NCI-H345 treated with DMSO at 0.1 percent for 48 hours (cell line): ENCODE data around the gene HOXA5.

ENCODE experiments used
- DNase-seq: peaks from one replicate; lab custom pipeline; 2025; ENCODE audit not compliant: unreplicated experiment; lab: John Stamatoyannopoulos, UW

Gene HOXA5

DNA sequence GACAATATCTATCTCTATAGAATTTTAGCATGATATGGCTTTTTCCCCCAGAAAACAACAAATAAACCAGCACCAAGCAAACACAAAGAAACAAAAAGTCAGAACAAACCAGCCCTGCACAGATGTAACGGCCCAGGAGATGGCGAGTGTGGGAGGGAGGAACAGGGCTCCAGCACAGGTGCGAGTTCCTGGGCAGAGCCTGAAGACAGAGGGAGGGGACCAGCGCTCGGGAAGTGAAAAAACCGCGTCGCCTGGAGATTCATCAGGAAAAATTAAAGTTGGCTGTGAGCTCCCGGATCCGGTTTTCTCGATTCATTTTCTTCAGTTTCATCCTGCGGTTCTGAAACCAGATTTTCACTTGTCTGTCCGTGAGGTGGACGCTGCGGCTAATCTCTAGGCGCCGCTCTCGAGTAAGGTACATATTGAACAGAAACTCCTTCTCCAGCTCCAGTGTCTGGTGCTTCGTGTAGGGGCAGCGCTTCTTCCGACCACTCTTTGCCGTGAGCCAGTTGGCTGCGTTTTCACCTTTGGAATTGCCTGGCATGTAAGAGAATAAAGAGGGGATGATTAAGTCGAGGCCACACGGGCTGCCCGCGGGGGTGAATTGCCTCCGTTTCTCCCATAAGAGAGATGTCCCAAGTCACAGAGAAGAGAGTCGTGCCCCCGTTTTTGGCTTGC is 28.3 kb upstream of the HOXA5 start:
- no peak for DNase-seq

DNA sequence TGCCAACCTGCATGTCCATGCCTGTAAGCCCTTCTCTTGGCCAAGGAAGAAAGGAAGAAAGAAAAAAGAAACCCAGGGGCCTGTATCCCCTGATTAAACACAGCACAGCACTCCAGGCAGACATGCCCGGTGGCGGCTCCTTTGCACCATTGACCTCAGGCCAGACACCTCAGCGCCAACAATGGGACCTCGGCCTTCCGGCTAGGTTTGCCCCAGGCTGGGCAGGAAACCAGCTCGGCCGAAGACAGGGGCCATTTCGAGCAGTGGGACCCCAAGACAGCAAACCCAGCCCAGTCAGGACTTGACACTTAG is 27.8 kb upstream of the HOXA5 start:
- DNase-seq = no peak

DNA sequence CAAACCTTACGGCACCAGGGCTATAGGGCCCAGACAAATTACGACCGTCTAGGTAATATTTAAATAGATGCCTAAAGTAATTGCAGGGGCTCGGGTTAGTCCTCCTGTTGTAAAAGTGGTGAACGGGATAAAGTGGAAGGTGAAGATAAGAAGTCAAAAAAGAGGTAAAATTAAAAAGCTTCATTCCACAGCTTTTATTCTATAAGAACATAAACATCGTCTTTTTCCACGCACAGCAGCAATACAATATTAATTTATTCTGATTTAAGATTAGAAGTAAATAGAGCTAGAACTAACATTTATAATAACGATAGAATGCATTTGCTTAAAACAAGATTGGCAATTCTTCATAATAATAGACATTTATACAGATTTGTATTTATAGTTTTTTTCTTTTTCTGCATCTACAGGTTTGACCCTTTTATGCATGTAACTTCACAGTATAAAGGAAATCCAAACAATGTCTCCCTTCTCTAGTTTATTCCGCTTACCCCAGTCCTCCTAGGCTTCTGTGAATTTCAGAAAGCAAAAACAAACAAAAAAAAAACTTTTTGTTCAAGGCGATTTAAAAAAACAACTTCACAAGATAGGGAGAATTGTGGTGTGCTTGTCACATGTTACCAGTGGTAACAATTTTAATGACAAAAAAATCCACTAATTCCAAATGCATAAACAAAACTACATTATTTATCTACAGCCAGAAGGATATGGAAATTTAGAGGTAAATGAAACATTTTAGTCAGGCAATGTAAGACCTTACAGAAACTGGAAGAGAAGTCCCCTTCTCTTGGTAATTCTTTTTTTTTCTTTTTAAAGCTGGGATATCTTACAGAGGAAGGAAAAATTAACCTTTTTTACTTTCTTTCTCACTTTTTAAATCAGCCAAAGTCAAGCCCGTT is 27.2 kb upstream of the HOXA5 start:
- no peak for DNase-seq

DNA sequence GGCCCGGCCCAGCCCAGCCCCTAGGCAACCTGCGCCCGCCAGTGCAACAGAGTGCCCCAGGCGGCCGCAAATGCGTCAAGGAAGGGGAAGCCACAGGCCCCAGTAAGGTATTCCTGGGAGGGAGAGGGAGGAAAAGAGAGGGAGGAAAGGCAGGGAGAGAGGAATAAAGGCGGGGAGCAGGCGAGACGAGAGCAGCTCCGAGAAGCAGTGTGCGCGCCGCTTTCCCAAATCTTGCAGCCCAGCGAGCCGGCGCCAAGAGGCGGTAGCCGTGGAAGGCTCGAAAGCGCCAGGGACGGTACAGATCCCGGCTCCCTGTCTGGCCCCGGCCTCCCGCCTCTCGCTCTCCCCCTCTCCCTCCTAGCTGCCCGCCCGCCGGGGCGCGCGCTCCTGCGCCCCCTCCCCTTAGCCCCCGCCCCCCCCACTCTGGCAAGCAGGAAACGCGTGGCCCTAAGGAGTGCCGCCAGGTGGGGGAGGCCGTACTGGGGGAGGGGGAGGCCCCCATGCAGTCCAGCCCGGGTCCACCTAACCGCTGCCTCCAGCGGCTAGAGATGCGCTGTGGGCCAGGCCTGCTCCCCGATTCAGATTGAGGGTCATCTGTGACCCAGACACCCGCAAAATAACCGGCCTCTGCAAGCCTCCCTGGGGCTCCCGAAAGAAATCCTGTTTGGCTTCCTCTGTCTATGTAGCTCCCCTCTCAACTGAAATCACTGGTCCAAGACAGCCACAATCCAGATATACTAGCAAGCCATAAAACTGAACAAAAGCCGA is 26.4 kb upstream of the HOXA5 start:
- no peak for DNase-seq

DNA sequence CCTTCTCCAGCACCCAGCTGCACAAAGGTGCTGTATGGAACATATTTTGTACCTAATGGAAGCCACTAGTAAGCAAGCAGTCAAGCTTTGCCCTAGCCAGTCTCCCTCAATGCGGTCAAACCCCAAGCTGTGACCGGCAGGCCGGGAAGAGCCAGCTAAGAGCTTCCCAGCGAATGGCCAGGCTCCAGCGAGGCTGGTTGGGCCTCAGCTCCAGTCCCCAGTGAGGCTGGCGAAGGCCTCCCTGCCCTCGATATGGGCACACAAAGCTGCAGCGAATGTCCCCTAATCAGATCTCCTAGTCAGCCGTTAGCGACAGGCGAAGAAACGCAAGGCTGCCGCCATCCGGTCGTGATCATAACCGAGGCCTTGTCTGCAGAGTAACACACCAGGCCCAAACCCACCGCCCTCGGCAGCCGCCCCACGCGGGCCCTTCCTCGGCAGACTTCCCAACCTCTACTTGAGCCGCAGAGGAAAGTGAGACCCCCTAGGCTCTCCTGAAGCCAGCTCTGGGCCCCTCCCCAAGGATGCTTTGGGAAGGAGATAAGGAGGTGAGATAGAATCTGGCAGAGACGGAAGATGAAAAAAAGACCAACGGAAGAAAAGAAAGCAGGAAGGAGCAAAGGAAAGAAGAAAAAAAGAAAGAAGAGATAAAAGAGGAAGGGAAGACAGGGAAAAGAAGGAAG is 24.9 kb upstream of the HOXA5 start:
- DNase-seq = no peak

DNA sequence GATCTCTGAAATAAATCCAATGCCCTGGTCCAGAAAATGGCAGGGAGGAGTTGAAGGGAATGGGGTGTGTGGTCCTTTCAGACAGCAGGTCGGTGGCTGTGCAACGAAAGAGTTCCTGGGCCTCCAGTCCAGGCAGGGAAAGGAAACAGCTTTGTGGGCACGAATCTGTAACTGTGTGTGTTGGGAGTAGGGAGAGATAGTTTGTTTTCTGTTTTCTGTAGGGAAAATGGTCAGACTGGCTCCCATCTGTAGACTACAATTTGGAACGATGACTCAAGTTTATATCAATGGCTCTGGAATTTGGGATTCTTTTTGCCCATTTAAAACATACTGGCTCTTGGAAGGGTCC is 24.4 kb upstream of the HOXA5 start:
- no peak for DNase-seq

DNA sequence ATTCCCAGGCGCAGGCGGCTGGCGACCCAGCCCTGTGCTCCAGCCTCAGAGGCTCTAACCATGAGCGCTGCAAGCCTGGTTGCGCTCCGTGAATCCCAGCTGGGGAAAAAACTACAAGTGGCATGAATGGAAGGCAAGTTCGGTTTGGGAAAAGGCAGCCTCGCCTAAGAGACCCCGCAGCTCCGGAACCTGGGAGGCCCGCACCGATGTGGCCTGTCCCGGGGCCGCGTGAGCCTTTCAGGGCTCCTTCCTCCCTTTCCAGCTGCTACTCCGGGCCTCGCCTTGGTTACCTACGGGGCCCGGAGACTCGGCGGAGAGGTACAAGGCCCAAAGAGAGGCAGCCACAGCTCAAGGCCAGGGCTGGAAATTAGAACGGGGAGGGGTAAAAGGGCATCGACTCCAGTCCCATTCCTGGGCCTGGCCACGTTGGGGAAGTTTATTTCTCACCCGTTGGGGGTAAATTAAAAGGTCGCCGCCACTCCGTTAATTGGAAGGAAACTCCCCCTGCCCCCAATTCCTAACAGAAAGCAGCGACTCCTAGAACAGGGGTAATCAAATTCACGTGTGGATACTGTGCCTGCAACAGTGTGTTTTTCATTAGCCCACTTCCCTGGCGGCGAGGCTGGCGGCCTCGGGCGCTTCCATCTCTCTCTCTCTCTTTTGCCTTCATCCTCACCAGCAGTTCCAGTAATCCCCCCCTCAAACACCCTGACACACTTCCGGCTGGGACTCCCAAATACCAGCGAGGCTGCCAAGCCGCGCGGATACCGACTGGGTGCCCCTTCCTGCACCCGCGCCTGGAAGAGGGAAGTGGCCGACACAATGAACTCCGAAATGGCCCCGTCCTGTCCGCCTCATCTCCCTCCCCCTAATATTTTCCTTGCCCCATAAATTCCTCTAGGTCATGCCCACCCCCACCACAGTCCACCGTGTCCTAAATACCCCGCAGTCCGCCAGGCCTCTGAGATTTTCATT is 23.3 kb upstream of the HOXA5 start:
- DNase-seq = no peak

DNA sequence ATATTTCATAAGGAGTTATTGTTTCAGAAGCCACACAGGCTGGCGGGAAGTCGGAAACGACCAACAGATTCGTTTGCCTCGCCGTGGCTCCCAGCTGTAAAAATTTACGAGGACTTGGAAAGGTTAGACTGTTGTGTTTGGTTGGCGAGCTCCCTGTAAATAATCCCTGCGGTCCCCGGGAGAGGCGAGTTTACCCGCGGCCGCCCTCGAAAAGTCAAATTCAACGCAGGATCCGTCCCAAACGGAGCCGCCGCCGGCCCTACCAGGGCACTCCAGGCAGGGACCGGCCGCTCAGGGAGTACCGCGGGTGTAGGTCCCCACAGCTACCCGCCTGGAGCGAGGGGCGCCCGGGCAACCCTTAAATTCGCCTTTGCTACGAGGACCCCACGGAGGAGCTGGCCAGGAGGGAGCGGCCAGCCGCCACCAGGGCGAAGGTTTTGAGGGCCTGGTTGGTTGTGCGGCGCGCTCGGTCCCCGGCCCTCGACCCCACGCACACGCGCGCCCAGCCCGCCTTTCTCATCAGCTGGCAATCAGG is 22.6 kb upstream of the HOXA5 start:
- no peak for DNase-seq

DNA sequence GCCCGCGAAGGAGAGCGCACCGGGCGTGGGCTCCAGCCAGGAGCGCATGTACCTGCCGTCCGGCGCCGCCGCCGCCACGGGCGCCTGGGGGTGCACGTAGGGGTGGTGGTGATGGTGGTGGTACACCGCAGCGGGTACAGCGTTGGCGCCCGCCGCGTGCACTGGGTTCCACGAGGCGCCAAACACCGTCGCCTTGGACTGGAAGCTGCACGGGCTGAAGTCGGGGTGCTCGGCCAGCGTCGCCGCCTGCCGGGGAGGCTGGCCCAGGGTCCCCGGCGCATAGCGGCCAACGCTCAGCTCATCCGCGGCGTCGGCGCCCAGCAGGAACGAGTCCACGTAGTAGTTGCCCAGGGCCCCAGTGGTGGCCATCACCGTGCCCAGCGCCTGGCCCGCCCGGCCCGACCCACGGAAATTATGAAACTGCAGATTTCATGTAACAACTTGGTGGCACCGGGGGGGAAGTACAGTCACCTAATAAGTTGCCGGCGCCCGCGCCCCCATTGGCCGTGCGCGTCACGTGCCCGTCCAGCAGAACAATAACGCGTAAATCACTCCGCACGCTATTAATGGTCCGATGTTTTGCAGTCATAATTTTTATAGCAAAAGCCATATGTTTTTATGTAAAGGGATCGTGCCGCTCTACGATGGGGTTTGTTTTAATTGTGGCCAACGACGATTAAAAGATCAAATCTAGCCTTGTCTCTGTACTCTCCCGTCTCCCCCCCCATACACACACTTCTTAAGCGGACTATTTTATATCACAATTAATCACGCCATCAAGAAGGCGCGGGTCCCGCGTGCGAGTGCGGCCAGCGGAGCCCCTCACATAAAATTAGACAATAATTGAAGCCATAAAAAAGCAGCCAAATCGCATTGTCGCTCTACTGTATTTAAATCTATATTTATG is 21.9 kb upstream of the HOXA5 start, which contains the start of gene HOXA9:
Gene HOXA9, minus strand, starts transcription at position 449 of the 907 bp plus-strand sequence. Its CDS starts 80 bp downstream, at position 369.
- no peak for DNase-seq

DNA sequence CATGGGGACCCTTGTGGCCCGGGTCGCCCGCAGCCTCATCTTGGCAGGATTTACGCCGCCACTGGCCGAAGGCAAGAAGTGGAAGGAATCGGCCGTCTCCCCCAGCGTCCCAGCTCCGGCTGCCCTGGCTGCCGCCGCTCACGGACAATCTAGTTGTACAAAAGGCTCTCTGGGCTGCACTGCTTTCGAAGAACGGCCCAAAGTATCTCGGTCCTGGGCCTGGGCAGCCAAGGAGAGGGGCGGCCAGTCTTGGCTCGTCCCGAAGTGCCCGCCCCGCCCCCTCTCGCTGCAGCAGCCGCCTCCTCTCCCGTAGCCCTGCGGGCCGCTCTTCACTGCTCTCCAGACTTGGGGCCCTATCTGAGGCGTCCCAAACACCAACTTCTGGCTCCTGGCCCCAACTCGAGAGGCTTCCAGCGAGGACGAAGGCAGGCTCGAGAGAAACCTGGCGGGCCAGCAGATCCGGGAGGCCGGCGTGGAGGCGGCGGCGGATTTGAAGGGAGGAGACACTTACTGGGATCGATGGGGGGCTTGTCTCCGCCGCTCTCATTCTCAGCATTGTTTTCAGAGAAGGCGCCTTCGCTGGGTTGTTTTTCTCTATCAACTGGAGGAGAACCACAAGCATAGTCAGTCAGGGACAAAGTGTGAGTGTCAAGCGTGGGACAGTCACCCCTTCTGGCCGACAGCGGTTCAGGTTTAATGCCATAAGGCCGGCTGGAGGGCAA is 21.0 kb upstream of the HOXA5 start:
- DNase-seq = no peak

DNA sequence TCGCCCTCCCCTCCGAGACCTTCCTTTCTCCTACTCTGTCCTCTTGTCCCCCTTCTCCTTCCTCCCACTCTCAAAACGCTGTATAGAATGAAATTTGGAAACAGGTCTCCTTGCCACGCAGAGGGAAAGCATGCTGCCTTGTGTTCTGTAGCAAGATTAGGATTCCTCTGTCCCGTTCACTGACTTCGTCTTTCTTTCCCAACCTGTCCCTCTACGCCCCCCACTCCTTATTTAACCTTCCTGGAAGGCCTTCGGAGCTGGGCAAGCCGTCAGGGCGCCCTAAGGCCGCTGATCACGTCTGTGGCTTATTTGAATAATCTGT is 20.5 kb upstream of the HOXA5 start:
- DNase-seq = no peak

DNA sequence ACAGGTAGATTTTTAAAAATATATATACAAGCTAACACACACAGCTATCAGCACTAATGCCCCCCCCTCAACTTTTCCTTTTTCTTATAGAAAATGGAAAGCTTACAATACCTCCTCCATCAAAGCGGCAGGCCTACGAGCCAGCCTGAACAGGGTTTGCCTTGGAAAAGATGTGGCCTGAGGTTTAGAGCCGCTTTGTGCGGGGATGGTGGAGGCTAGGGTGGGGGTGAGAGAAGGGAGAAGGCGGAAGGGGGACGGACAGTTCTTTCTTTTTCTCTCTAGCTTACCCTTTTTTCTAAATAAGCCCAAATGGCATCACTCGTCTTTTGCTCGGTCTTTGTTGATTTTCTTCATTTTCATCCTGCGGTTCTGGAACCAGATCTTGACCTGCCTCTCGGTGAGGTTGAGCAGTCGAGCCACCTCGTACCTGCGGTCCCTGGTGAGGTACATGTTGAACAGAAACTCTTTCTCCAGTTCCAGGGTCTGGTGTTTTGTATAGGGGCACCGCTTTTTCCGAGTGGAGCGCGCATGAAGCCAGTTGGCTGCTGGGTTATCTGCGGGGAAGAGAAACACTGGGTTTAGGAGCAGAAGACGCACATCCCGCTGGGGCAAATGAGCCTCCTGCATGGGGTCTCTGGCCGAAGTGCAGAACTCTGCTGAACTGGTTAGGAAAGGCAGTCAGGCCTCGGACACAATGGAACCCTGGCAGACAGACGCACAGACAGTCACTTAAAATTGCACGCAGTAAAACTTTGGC is 20.0 kb upstream of the HOXA5 start:
- no peak for DNase-seq

DNA sequence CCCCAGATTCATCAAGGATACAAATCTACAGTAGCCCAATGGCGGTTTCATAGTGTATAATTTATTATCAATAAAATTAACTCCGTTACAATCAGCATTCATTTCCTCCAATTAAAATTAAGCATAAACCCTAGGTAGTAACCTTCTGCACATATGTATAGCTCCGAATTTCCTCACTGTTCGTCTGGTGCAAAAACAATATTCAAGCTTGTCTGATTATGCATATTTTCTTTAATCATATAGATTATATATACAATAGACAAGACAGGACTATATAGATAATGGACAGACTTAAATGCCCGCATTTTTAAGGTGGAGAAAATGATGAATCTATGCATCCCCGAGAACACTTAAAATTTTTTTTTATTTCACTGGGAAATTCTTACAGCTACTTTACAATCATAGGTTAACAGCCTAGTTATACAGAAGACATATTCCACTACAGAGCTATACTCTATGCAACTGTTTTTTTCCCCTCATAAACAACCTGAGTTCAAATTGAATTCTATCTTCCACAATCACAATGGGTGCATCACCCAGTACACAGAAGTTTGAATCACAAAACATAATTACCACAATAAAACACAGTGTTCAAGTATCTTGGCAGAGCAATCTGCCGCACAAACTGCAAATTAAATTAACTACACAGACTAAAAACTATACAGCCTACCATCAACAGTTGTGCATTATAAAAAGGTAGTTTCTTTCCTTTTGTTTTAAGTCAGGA is 19.2 kb upstream of the HOXA5 start:
- DNase-seq = no peak

DNA sequence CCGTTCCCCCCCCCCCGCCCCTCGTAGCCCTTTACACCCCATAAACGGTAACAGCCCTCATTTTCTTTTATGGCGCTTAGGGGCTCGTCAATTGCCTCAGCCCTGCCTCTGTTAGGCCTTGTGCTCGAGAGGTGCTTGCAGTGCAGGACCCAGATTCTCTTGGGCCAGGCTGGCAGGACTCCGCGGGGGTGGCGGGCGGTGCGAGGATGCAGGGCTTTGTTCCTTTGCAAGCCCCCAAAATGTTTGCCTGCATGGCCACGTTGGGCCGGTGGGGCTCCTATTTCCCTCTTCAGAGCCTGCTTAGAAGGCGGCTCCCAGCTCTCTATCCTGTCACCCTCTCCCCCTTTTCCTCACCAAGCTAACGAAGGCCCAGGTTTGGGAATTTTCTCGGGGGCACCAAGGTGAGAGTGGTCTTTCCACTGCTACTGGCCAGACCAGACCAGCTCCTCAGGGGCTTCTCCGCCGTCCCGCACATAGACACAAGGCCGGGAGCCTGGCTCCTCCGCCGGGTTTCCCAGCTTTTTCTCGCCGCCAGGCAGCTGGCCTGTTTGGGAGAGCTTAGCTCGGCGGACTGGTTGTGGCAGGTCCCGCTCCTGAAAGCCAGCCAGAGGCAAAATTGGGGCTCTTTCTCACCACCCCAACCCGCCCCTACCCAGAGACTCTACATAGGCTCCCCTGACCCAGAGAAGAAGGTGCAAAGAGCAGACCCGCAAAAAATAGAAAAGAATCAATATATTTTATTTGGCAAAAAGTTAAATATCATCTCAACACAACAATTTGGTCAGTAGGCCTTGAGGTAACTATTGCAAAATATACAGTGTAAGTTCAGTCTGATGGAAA is 18.5 kb upstream of the HOXA5 start:
- no peak for DNase-seq

DNA sequence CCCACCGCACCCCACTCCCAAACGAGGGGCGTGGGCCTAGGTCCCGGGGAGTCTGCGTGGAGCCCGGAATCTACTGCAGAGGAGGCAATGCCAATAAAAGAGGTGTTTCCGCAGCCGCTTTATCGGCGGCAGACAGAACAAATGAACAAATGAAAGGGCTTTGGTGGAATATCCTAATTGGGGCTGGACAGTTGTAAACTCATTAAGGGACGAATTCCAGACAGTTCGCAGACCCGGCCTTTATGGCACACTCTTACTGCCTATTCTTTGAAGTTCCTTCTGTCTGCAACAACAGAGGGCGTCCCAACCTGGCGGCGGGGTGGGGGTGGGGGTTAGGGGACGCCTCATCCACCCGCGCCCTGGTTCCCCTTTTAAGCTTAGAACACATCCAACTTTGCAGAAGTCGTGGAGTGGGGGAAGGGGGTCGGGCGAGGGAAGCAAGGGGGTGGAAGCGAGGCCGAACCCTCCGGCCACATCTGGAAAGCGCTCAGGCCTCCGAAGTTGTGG is 17.8 kb upstream of the HOXA5 start:
- DNase-seq = no peak
